Kidney epithelial cell (primary cell): Measurements from ENCODE around the gene DCP2. TPM values are rescaled to one million over a fixed set of nuclear protein-coding genes. Genes with fewer than 3 reads are reported as not detected.
A peak's percentile ranks its signal among the peaks of the same experiment; 100 is the strongest.

Experiments
- DNase-seq: peaks from one replicate; pipeline ENCODE4 v3.0.0-alpha.2; 2010; ENCODE audit warnings: low read depth
- H3K27me3 ChIP-seq: 2 replicates; pipeline ENCODE4 v1.6.0; 2011; ENCODE audit warnings: low read length; ENCODE audit not compliant: control insufficient read depth, insufficient read depth
- H3K36me3 ChIP-seq: 2 replicates; pipeline ENCODE4 v1.5.1; 2011; ENCODE audit warnings: low read length; ENCODE audit not compliant: control insufficient read depth, insufficient read depth
- H3K4me3 ChIP-seq: 2 replicates; pipeline ENCODE4 v1.5.1; 2011; ENCODE audit warnings: low read depth, mild to moderate bottlenecking, control low read depth, low read length
- CTCF ChIP-seq: IDR thresholded peaks from 2 replicates; pipeline ENCODE4 v1.5.1; 2011; ENCODE audit warnings: mild to moderate bottlenecking, moderate library complexity, low read length, control low read depth, inconsistent platforms; ENCODE audit not compliant: insufficient read depth, poor library complexity, severe bottlenecking
- total RNA-seq: library from RNA; depleted of rRNA; stranded (reverse); fragments of >200 nt; gene quantifications from 2 replicates; pipeline ENCODE4 v1.2.3, GENCODE V29; 2015

DCP2 gene
- total RNA-seq, 1 donor from 2014 or later = 33.4 TPM

GRCh38 chr5:113040672-113041260, 64.2 kb downstream of the DCP2 start:
- no peaks in the 10 kb centered on the region for H3K36me3 ChIP-seq
- H3K27me3 ChIP-seq = no peaks in the 10 kb centered on the region
- no peak for TF ChIP-seq CTCF
- H3K4me3 ChIP-seq = no peak overlapping the region
- DNase-seq = no peak

GRCh38 chr5:113042491-113043243, 66.1 kb downstream of the DCP2 start:
- no peaks in the 10 kb centered on the region for H3K36me3 ChIP-seq

GRCh38 chr5:113043491-113043931, 66.9 kb downstream of the DCP2 start:
- no peak for DNase-seq
- Histone ChIP-seq H3K27me3 (no peaks in the 10 kb centered on the region), H3K4me3 (no peak overlapping the region), H3K36me3 (no peaks in the 10 kb centered on the region)
- peak; percentile 16 for TF ChIP-seq CTCF

More at GRCh38 chr5:113042491-113043243, 66.1 kb downstream of the DCP2 start:
- no peak overlapping the region for H3K4me3 ChIP-seq
- no peaks in the 10 kb centered on the region for H3K27me3 ChIP-seq
- no peak for TF ChIP-seq CTCF
- DNase-seq = no peak

GRCh38 chr5:113044776-113045465, 68.3 kb downstream of the DCP2 start:
- Histone ChIP-seq H3K36me3 (no peaks in the 10 kb centered on the region), H3K27me3 (no peaks in the 10 kb centered on the region), H3K4me3 (no peak overlapping the region)
- no peak for TF ChIP-seq CTCF
- DNase-seq = no peak

- peak; percentile 73 for DNase-seq
- no peak overlapping the region for H3K4me3 ChIP-seq
- H3K36me3 ChIP-seq = no peaks in the 10 kb centered on the region
- H3K27me3 ChIP-seq = no peaks in the 10 kb centered on the region
- TF ChIP-seq CTCF = no peak
Measured at GRCh38 chr5:113047234-113047633, 70.6 kb downstream of the DCP2 start.
